ENCODE results near the gene BBS5.

GRCh38 chr2:169468841-169469240, 10.5 kb upstream of the BBS5 start:
- no peak for TF ChIP-seq CTCF (IDR thresholded peaks at IDR 0.05)
- TF ChIP-seq ZFX (IDR thresholded peaks at IDR 0.05; ENCODE audit: borderline replicate concordance) = no peak
